ENCODE results near the gene CTAGE1. TPM values are rescaled to one million over a fixed set of nuclear protein-coding genes. Genes with fewer than 3 reads are reported as not detected.

The CTAGE1 gene
- total and polyA plus RNA-seq, 2 experiments from 2014 or later: 0.47 TPM; not detected in 1

GRCh38 chr18:22448238-22448637 lies 30.5 kb upstream of the CTAGE1 start:
- H3K79me2 ChIP-seq: no peaks in the 10 kb centered on the region
- DNase-seq (ENCODE audit: low spot score): no peak
- H3K9me2 ChIP-seq (replicated peaks; ENCODE audit: insufficient read depth): no peaks in the 10 kb centered on the region
- no peaks in the 10 kb centered on the region for H3K27me3 ChIP-seq
- H3K4me3 ChIP-seq: no peak overlapping the region
- no peak overlapping the region for H3K4me2 ChIP-seq
- H4K20me1 ChIP-seq (ENCODE audit: insufficient read depth, poor library complexity, severe bottlenecking): no peaks in the 10 kb centered on the region
- no peak overlapping the region for H3K27ac ChIP-seq
- H3K4me1 ChIP-seq (ENCODE audit: insufficient read depth): peaks cover 6% of the 10 kb centered on the region
- no peak for TF ChIP-seq EZH2 (IDR thresholded peaks at IDR 0.05; ENCODE audit: borderline replicate concordance)
- TF ChIP-seq EZH2phosphoT487 (IDR thresholded peaks at IDR 0.05; ENCODE audit: low read depth, severe bottlenecking, unreplicated experiment): no peak
- no peak overlapping the region for H2AFZ ChIP-seq
- no peaks in the 10 kb centered on the region for H3K9me3 ChIP-seq (ENCODE audit: low read depth)
- H3K36me3 ChIP-seq (replicated peaks; ENCODE audit: insufficient read depth, low read depth): no peaks in the 10 kb centered on the region

DNA sequence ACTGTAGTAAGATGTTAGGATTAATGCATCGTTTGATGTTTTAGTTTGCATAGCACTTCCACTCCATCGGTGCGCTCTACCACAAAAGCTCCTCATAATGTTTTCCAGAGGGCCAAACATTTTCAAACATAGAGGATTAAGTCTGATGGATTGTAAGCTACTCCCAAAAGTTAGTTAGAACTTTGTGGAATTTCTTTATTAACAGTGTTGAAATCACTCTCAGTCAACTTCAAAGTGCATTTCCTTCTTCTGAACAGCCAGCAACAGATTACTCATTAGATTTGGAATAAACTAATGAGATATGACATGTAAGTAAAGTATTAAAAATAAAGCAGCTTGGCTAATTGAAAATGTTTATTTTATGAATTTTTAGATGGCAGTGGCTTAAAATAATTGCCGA lies 30.1 kb upstream of the CTAGE1 start:
- Histone ChIP-seq H4K20me1 (ENCODE audit: insufficient read depth, poor library complexity, severe bottlenecking) (no peaks in the 10 kb centered on the region), H3K9me3 (ENCODE audit: low read depth) (no peaks in the 10 kb centered on the region), H3K4me3 (no peak overlapping the region), H3K27ac (no peak overlapping the region), H3K4me1 (ENCODE audit: insufficient read depth) (peaks cover 6% of the 10 kb centered on the region), H3K36me3 (replicated peaks; ENCODE audit: insufficient read depth, low read depth) (no peaks in the 10 kb centered on the region), H3K9me2 (replicated peaks; ENCODE audit: insufficient read depth) (no peaks in the 10 kb centered on the region), H3K27me3 (no peaks in the 10 kb centered on the region), H3K4me2 (no peak overlapping the region), H3K79me2 (no peaks in the 10 kb centered on the region), H2AFZ (no peak overlapping the region)
- no peak for DNase-seq (ENCODE audit: low spot score)
- TF ChIP-seq, protein P1, sequence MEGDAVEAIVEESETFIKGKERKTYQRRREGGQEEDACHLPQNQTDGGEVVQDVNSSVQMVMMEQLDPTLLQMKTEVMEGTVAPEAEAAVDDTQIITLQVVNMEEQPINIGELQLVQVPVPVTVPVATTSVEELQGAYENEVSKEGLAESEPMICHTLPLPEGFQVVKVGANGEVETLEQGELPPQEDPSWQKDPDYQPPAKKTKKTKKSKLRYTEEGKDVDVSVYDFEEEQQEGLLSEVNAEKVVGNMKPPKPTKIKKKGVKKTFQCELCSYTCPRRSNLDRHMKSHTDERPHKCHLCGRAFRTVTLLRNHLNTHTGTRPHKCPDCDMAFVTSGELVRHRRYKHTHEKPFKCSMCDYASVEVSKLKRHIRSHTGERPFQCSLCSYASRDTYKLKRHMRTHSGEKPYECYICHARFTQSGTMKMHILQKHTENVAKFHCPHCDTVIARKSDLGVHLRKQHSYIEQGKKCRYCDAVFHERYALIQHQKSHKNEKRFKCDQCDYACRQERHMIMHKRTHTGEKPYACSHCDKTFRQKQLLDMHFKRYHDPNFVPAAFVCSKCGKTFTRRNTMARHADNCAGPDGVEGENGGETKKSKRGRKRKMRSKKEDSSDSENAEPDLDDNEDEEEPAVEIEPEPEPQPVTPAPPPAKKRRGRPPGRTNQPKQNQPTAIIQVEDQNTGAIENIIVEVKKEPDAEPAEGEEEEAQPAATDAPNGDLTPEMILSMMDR (IDR thresholded peaks at IDR 0.05; ENCODE audit: poor library complexity): no peak
- no peak for TF ChIP-seq EZH2 (IDR thresholded peaks at IDR 0.05; ENCODE audit: borderline replicate concordance)
- TF ChIP-seq EZH2phosphoT487 (IDR thresholded peaks at IDR 0.05; ENCODE audit: low read depth, severe bottlenecking, unreplicated experiment): no peak
- WGBS (ENCODE audit: low lambda C conversion rate, missing lambda C conversion rate): 44% methylated on average over 4 of the region's 4 CpGs

- TF ChIP-seq EZH2 (IDR thresholded peaks at IDR 0.05; ENCODE audit: borderline replicate concordance) (no peak), EZH2phosphoT487 (IDR thresholded peaks at IDR 0.05; ENCODE audit: low read depth, severe bottlenecking, unreplicated experiment) (no peak)
- TF ChIP-seq, protein P1 (IDR thresholded peaks at IDR 0.05; ENCODE audit: poor library complexity): no peak
- no peaks in the 10 kb centered on the region for H3K9me2 ChIP-seq (replicated peaks; ENCODE audit: insufficient read depth)
- no peaks in the 10 kb centered on the region for H3K4me1 ChIP-seq (ENCODE audit: insufficient read depth)
- no peaks in the 10 kb centered on the region for H4K20me1 ChIP-seq (ENCODE audit: insufficient read depth, poor library complexity, severe bottlenecking)
- no peak overlapping the region for H3K4me3 ChIP-seq
- WGBS (ENCODE audit: low lambda C conversion rate, missing lambda C conversion rate): 75% methylated on average over 4 of the region's 4 CpGs
- H3K4me2 ChIP-seq: no peak overlapping the region
- no peak overlapping the region for H3K27ac ChIP-seq
- H3K79me2 ChIP-seq: no peaks in the 10 kb centered on the region
- H2AFZ ChIP-seq: no peak overlapping the region
- no peak for DNase-seq (ENCODE audit: low spot score)
- H3K36me3 ChIP-seq (replicated peaks; ENCODE audit: insufficient read depth, low read depth): no peaks in the 10 kb centered on the region
- H3K27me3 ChIP-seq: no peaks in the 10 kb centered on the region
- no peaks in the 10 kb centered on the region for H3K9me3 ChIP-seq (ENCODE audit: low read depth)
These were observed 29.2 kb upstream of the CTAGE1 start for GRCh38 chr18:22446911-22447310.

DNA sequence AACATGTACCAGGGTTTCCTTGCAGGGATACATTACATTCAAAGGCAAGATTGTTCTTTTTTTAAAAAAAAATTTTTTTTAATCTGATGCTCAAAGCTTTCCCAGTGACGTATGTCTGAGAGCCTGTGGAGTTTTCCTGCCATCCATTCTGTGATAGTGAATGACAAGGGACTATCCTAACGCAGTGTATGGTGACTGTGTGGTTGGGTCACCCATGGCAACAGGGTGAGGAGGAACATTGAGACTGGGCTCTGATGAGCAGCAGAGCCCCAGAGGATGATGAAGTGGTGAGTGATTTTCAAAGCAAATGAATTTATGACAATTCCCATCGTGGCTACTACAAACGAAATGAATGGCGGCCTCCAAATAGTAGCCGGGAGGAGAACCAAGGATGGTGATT lies 28.6 kb upstream of the CTAGE1 start:
- Histone ChIP-seq H3K27ac (no peak overlapping the region), H3K36me3 (replicated peaks; ENCODE audit: insufficient read depth, low read depth) (no peaks in the 10 kb centered on the region), H3K4me3 (no peak overlapping the region), H2AFZ (no peak overlapping the region), H3K27me3 (no peaks in the 10 kb centered on the region), H3K4me1 (ENCODE audit: insufficient read depth) (no peaks in the 10 kb centered on the region), H4K20me1 (ENCODE audit: insufficient read depth, poor library complexity, severe bottlenecking) (no peaks in the 10 kb centered on the region), H3K9me2 (replicated peaks; ENCODE audit: insufficient read depth) (no peaks in the 10 kb centered on the region), H3K9me3 (ENCODE audit: low read depth) (no peaks in the 10 kb centered on the region), H3K4me2 (no peak overlapping the region), H3K79me2 (no peaks in the 10 kb centered on the region)
- no peak for DNase-seq (ENCODE audit: low spot score)
- TF ChIP-seq, protein P1 (IDR thresholded peaks at IDR 0.05; ENCODE audit: poor library complexity): no peak
- TF ChIP-seq EZH2phosphoT487 (IDR thresholded peaks at IDR 0.05; ENCODE audit: low read depth, severe bottlenecking, unreplicated experiment) (no peak), EZH2 (IDR thresholded peaks at IDR 0.05; ENCODE audit: borderline replicate concordance) (no peak)
- WGBS (ENCODE audit: low lambda C conversion rate, missing lambda C conversion rate): 91% methylated on average over 6 of the region's 6 CpGs

Data from hepatocyte (in vitro differentiated cells).